GM23248 (cell line): ENCODE data around the gene A1BG.

Experiments
- EZH2 ChIP-seq: fragments of 200-600 bp; sonication (generic); IDR thresholded peaks from 2 replicates; pipeline ENCODE4 v1.6.1; 2018; ENCODE audit warnings: antibody characterized with exemption, mild to moderate bottlenecking; ENCODE audit not compliant: insufficient read depth, poor library complexity, severe bottlenecking
- EZH2phosphoT487 ChIP-seq: fragments of 200-600 bp; sonication (generic); IDR thresholded peaks from 2 replicates; pipeline ENCODE4 v1.6.1; 2018; ENCODE audit warnings: antibody characterized with exemption, moderate library complexity, mild to moderate bottlenecking, low read depth; ENCODE audit not compliant: insufficient read depth

DNA sequence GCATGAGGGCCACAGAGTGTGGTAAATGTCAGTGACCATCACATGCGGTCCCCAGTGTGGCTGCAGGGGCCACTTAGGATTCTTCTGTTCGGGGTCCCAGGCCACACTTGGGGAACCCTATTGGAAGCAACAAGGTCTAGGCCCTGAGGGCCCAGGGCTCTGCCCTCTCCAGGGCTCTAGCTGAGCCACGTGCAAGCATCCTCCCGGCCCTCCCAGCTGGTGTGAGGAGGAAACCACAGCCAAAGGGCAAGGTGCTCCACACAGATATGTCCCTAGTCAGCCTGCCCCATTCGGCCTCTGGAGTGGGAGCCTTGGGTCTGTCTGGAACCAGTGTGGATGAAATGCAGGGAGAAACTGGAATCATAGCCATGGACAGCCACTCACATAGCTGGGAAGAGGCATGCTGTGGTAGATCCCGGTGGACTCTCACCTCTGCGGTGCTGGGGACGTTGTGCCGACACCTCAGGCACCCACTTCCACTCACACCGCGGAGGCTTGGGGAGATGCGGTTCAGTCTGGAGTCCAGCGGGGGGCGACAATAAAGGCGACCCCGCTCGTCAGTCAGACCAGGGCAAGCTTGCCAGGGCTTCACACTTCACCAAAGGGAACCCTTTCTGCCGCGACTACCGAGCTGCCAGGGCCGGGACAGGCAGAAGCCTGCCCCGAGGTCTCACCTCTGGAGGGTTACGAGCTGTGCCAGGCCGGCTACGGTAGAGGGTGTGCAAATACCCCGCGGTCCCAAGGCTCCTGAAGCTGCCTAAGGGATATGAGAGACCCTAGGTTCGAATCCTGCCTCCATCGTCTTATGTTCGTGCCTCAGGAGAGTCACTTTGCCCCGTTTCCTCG lies 13.5 kb upstream of the A1BG start:
- TF ChIP-seq EZH2 (no peak), EZH2phosphoT487 (no peak)
